K562 (cell line): Measurements from ENCODE around the gene HK2. TPM values are rescaled to one million over a fixed set of nuclear protein-coding genes. Genes with fewer than 3 reads are reported as not detected.

ENCODE experiments used
- ATAC-seq: fragments of 200-7000 bp; cut with Tn5 transposase; 3 replicates; pipeline ENCODE4 v1.9.1; 2020; ENCODE audit warnings: moderate library complexity
- BruUV-seq: library from RNA; stranded (reverse); fragments of 400-500 nt; replicated peaks from 2 replicates; lab custom pipeline; 2021; lab: Mats Ljungman, UMichigan
- CTCF ChIA-PET: fragments of 300-600 bp; formaldehyde crosslinking; extraction: SDS; loops from one replicate; lab custom pipeline; 2021; ENCODE audit warnings: low intra/inter-chr PET ratio; lab: Yijun Ruan, JAX
- POLR2A ChIA-PET: fragments of 300-600, 350-650 bp; sonication (Branson Sonifier 250); formaldehyde crosslinking; extraction: SDS; loops from one replicate; lab custom pipeline; 2021; ENCODE audit warnings: antibody characterized with exemption, inconsistent platforms; lab: Yijun Ruan, JAX
- DNase-seq, 4 experiments: peaks; one replicate each; pipeline versions ENCODE4 v3.0.0 to v3.0.0-alpha.2; 2011 to 2018; ENCODE audit warnings: low spot score in 3 of 4, mixed read lengths in 3 of 4; ENCODE audit errors: extremely low read depth in 1 of 4
- FAIRE-seq: peaks from 2 replicates; lab custom pipeline; 2011; peaks lifted over from hg19 to GRCh38; lab: Jason Lieb, UNC
- H2AFZ ChIP-seq: 2 replicates; pipeline ENCODE4 v1.6.0; 2011; ENCODE audit warnings: low read depth, low read length, control low read depth, inconsistent platforms
- H3K27ac ChIP-seq: fragments of 200-600 bp; 3 replicates; pipeline ENCODE4 v1.8.0; 2011; ENCODE audit warnings: low read depth, mild to moderate bottlenecking, control low read depth, inconsistent platforms, low read length, moderate library complexity, mixed read lengths; ENCODE audit errors: extremely low read depth
- H3K27me3 ChIP-seq, 2 experiments: fragments of 300-600 bp in 1 of 2; 2 replicates in 1 of 2; 3 replicates in 1 of 2; pipeline versions ENCODE4 v1.6.0 to v1.8.0; 2011; ENCODE audit warnings: inconsistent platforms in 2 of 2, low read length in 2 of 2, mild to moderate bottlenecking in 1 of 2, mixed read lengths in 1 of 2, moderate library complexity in 1 of 2; ENCODE audit not compliant: control insufficient read depth in 2 of 2, insufficient read depth in 2 of 2
- H3K36me3 ChIP-seq: fragments of 300-600 bp; 3 replicates; pipeline ENCODE4 v1.8.0; 2011; ENCODE audit warnings: mild to moderate bottlenecking, low read length, inconsistent platforms; ENCODE audit not compliant: control insufficient read depth, insufficient read depth
- H3K4me1 ChIP-seq, 2 experiments: fragments of 200-600 bp in 1 of 2; replicated peaks in 1 of 2; 2 replicates in 1 of 2; 3 replicates in 1 of 2; pipeline versions ENCODE4 v1.5.1 to v1.8.0; 2011; ENCODE audit warnings: inconsistent platforms in 2 of 2, low read length in 2 of 2, mild to moderate bottlenecking in 1 of 2, mixed read lengths in 1 of 2, moderate library complexity in 1 of 2; ENCODE audit not compliant: control insufficient read depth in 2 of 2, insufficient read depth in 2 of 2
- H3K4me2 ChIP-seq: 2 replicates; pipeline ENCODE4 v1.6.1; 2011; ENCODE audit warnings: low read length, control low read depth, inconsistent platforms, mixed read lengths; ENCODE audit not compliant: insufficient read depth
- H3K4me3 ChIP-seq: fragments of 200-600 bp; sonication (generic), shearing (Covaris generic); 2 replicates; pipeline ENCODE4 v1.5.1; 2016; ENCODE audit warnings: control low read depth, inconsistent platforms
- H3K79me2 ChIP-seq: fragments of 200-600 bp; 3 replicates; pipeline ENCODE4 v1.8.0; 2011; ENCODE audit warnings: low read length, inconsistent platforms; ENCODE audit not compliant: control insufficient read depth, insufficient read depth
- H3K9ac ChIP-seq, 2 experiments: 2 replicates each; pipeline versions ENCODE4 v1.6.0 to v1.6.1; 2011; ENCODE audit warnings: low read depth in 2 of 2, low read length in 2 of 2, control low read depth in 1 of 2, inconsistent platforms in 1 of 2, mild to moderate bottlenecking in 1 of 2, mixed read lengths in 1 of 2; ENCODE audit not compliant: insufficient read depth in 1 of 2
- H3K9me1 ChIP-seq: one replicate; pipeline ENCODE4 v1.6.0; 2011; ENCODE audit warnings: inconsistent platforms, mild to moderate bottlenecking, low read length, moderate library complexity; ENCODE audit not compliant: control insufficient read depth, insufficient read depth
- H3K9me3 ChIP-seq: replicated peaks from 2 replicates; pipeline ENCODE4 v1.5.1; 2011; ENCODE audit warnings: low read depth, low read length, inconsistent platforms; ENCODE audit not compliant: control insufficient read depth, insufficient read depth
- H4K20me1 ChIP-seq: replicated peaks from 2 replicates; pipeline ENCODE4 v1.6.1; 2011; ENCODE audit warnings: low read length, inconsistent platforms, mixed read lengths; ENCODE audit not compliant: control insufficient read depth, insufficient read depth
- BDP1 ChIP-seq: IDR thresholded peaks from 3 replicates; pipeline ENCODE4 v1.6.1; 2011; ENCODE audit not compliant: insufficient read length, insufficient read depth
- CCNT2 ChIP-seq: IDR thresholded peaks from 2 replicates; pipeline ENCODE4 v1.6.1; 2011; ENCODE audit warnings: borderline replicate concordance, low read depth, mild to moderate bottlenecking, moderate library complexity, mixed read lengths, low read length; ENCODE audit not compliant: insufficient read length; ENCODE audit errors: extremely low read depth
- CEBPG ChIP-seq, 3 experiments: fragments of 200-800 bp in 1 of 3; sonication (Bioruptor generic) in 1 of 3; sonication (generic) in 1 of 3; formaldehyde crosslinking in 1 of 3; IDR thresholded peaks in 2 of 3; conservative IDR thresholded peaks in 1 of 3; 2 replicates each; pipeline versions ENCODE4 v1.6.1 to v1.8.0; 2016 to 2022; ENCODE audit warnings: missing compliant biosample characterization in 2 of 3, missing genetic modification characterization in 2 of 3, mild to moderate bottlenecking in 1 of 3, missing genetic modification reagents in 1 of 3
- CHD2 ChIP-seq: IDR thresholded peaks from 2 replicates; pipeline ENCODE4 v1.6.1; 2011; ENCODE audit warnings: low read depth, low read length
- MXI1 ChIP-seq: IDR thresholded peaks from 2 replicates; pipeline ENCODE4 v1.6.1; 2011; ENCODE audit warnings: low read depth, mild to moderate bottlenecking, improper control_type of control experiment, low read length
- SMAD1 ChIP-seq: fragments of 150-350 bp; IDR thresholded peaks from 2 replicates; pipeline ENCODE4 v1.6.1; 2014; ENCODE audit warnings: low read length, low read depth; ENCODE audit not compliant: partially characterized antibody
- SMAD2 ChIP-seq: fragments of 150-350 bp; IDR thresholded peaks from 2 replicates; pipeline ENCODE4 v1.6.1; 2014; ENCODE audit warnings: low read depth, mild to moderate bottlenecking, low read length
- SMARCA4 ChIP-seq: fragments of 450-650 bp; IDR thresholded peaks from 2 replicates; pipeline ENCODE4 v1.6.1; 2016
- ZNF165 ChIP-seq: fragments of 250-450 bp; sonication (Bioruptor Pico); IDR thresholded peaks from 2 replicates; pipeline ENCODE4 v1.4.0; 2020; ENCODE audit warnings: borderline replicate concordance
- WGBS: fragments of 100-300 bp; shearing (Covaris generic); methylation state at CpG from one replicate; pipeline ENCODE4 v1.1.6; 2016; ENCODE audit warnings: low coverage, mixed read lengths; ENCODE audit not compliant: insufficient coverage; ENCODE audit errors: missing lambda C conversion rate; 5-methylcytosine and 5-hydroxymethylcytosine counted together
- in situ Hi-C: fragments of 300-500 bp; cut with MboI; formaldehyde crosslinking; loops from 4 replicates; pipeline ENCODE4 v1.15.0; 2018; ENCODE audit warnings: inconsistent platforms, mixed read lengths
- intact Hi-C: fragments of 100-400 bp; cut with micrococcal nuclease; formaldehyde crosslinking; loops from 2 replicates; pipeline ENCODE4 v1.14.2; 2022
- polyA plus RNA-seq, 8 experiments: library from polyadenylated mRNA; depleted of rRNA in 4 of 8; stranded (reverse) in 5 of 8; unstranded in 3 of 8; fragments of >200 nt; fragmentation: Nextera tagmentation in 2 of 8; fragmentation: Illumina TruSeq in 1 of 8; extraction: Ambion mirVana in 2 of 8; extraction: Trizol in 1 of 8; gene quantifications; 2 replicates each; pipeline versions ENCODE4 v1.2.1 to v1.2.3, GENCODE V29; 2011 to 2014; ENCODE audit warnings: inconsistent platforms in 1 of 8, missing spikeins in 1 of 8
- total RNA-seq, 7 experiments: library from RNA; depleted of rRNA in 6 of 7; stranded (reverse); fragments of >200 nt in 6 of 7; fragmentation: Illumina TruSeq in 2 of 7; extraction: Trizol in 2 of 7; gene quantifications; 2 replicates each; pipeline versions ENCODE4 v1.2.1 to v1.2.3, GENCODE V29; 2011 to 2021; ENCODE audit warnings: low replicate concordance in 1 of 7

The HK2 gene
- total and polyA plus RNA-seq, 9 of the 15 experiments (the other 6 are each of a cell fraction or from before 2014, with no cell fraction given), result 4.7 to 56.0 (median 19.9) TPM

DNA sequence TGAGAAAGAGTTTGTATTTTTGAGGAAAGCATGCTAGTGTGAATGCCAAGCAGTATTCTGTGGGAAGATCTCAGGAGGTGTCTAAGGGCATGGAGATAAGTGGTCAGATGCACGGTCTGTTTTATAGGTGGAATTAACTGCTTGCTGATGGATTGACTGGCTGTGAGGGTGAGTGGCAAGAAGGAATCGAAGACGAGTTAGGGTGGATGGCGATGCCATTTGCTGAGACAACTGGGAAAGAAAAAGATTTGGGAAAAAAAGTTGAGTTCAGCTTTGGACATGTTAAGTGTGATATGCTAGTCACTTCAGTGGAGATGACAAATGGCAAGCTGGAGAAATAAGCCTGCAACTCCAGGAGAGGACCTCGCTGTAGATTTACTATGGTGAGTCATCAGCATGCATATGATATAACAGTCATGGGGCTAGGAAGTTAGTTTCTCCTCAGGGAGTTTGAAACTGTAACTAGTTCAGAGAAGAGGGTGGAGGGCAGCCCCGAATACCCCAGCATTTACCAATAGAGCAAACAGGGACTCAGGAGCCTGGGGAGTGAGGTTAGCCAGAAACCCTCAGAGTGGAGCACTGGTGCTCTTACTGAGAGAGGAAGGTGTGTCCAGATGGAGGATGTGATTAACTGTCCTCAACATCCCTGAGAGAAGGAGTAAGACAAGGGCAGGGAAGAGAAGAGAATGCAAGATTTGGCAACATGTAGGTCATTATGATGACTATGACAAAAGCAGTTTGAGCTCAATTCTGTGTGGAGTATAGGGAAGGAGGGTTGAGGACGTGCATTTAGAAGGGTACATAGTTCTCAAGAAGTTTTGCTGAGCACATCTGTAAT lies 2.0 kb upstream of the HK2 start:
- Histone ChIP-seq H3K4me1 (peaks cover 19 to 35% of the 10 kb centered on the region in 2 experiments; a peak in 4 of 5 replicates), H3K79me2 (peaks cover 30% of the 10 kb centered on the region), H3K9ac (peak overlapping the region in 1 of 2 experiments; percentile 28; a peak in 1 of 4 replicates), H3K4me3 (no peak overlapping the region), H4K20me1 (peaks cover 14% of the 10 kb centered on the region), H3K4me2 (peak overlapping the region; percentile 74), H3K36me3 (peaks cover 3% of the 10 kb centered on the region; the same call in 1 of the 3 replicates), H2AFZ (peak overlapping the region; percentile 65), H3K27ac (peak overlapping the region; percentile 75; the same call in 2 of the 3 replicates), H3K27me3 (peaks cover 5 to 11% of the 10 kb centered on the region in 2 experiments; a peak in 3 of 5 replicates), H3K9me1 (peaks cover 3% of the 10 kb centered on the region), H3K9me3 (no peaks in the 10 kb centered on the region)
- intact Hi-C loops (no loop called here), in situ Hi-C loops (no loop called here)
- POLR2A ChIA-PET, result interaction anchor here (0.7 to 2.2 kb wide), 3 partner anchors 8 to 22 kb away, joined by 3 to 5 read pairs (median 4); no protein-coding TSS in a partner anchor
- WGBS, result 23% methylated on average over 7 of the region's 7 CpGs
- no peak for ATAC-seq
- FAIRE-seq, result peak; percentile 79
- BruUV-seq, result no TSS peak
- CTCF ChIA-PET, result interaction anchor here (1.0 kb wide), 1 partner anchor 11 kb away, joined by 3 read pairs; no protein-coding TSS in a partner anchor
- DNase-seq, result peak; percentile 27 to 62 (median 44)
- TF ChIP-seq BDP1, result no peak
- no peak for TF ChIP-seq CCNT2
- TF ChIP-seq ZNF165 (CRISPR knock-in tag), result no peak
- TF ChIP-seq CEBPG (CRISPR knock-in tag; IDR thresholded peaks at IDR 0.05), result no peak
- peak in 1 of 2 experiments; percentile 74; a peak in 2 of 4 replicates for TF ChIP-seq CEBPG (tag; conservative IDR thresholded peaks at IDR 0.05 in 1 of 2, IDR thresholded peaks at IDR 0.05 in 1 of 2)
- TF ChIP-seq CHD2, result no peak
- TF ChIP-seq MXI1, result no peak
- no peak for TF ChIP-seq SMAD2
- no peak for TF ChIP-seq SMAD1
- peak; percentile 85 for TF ChIP-seq SMARCA4
